Activated CD4-positive, alpha-beta T cell treated with anti-CD3 and anti-CD28 coated beads, Interleukin-2, amount 10 ng/mL, durations not matched to agents 7 days and 5 days (primary cell): ENCODE results near the gene TSPEAR. TPM values are rescaled to one million over a fixed set of nuclear protein-coding genes. Genes with fewer than 3 reads are reported as not detected.
"Not testable (repeated sequence)": the region's sequence is repeated elsewhere in the genome, so short reads cannot be mapped to it uniquely, and the experiment has no call there.

Source experiments
- CTCF ChIA-PET: fragments of 350-600 bp; sonication (Branson Sonifier 250); formaldehyde crosslinking; loops from one replicate; lab custom pipeline; 2021; ENCODE audit warnings: antibody characterized with exemption; lab: Charles Lee
- POLR2A ChIA-PET: fragments of 350-600 bp; sonication (Branson Sonifier 250); formaldehyde crosslinking; loops from one replicate; lab custom pipeline; 2021; ENCODE audit warnings: antibody characterized with exemption; lab: Charles Lee
- DNase-seq: peaks from one replicate; pipeline ENCODE4 v3.0.0-alpha.2; 2020
- H3K27ac Mint-ChIP-seq: one replicate; pipeline ENCODE4 v1.8.0; 2021; ENCODE audit warnings: mild to moderate bottlenecking, moderate library complexity, mixed read lengths
- H3K27me3 Mint-ChIP-seq: one replicate; pipeline ENCODE4 v1.8.0; 2021; ENCODE audit warnings: mixed read lengths
- H3K36me3 Mint-ChIP-seq: one replicate; pipeline ENCODE4 v1.8.0; 2021; ENCODE audit warnings: low read depth, mixed read lengths
- H3K4me1 Mint-ChIP-seq: one replicate; pipeline ENCODE4 v1.8.0; 2021; ENCODE audit warnings: mixed read lengths
- H3K4me3 Mint-ChIP-seq: one replicate; pipeline ENCODE4 v1.8.0; 2021; ENCODE audit warnings: mild to moderate bottlenecking, moderate library complexity, mixed read lengths
- H3K9me3 Mint-ChIP-seq: one replicate; pipeline ENCODE4 v1.8.0; 2021; ENCODE audit warnings: mixed read lengths
- total RNA-seq, 2 experiments: library from RNA; stranded (reverse); gene quantifications; one replicate each; pipeline ENCODE4 v1.2.3, GENCODE V29; 2021

Gene TSPEAR
- total RNA-seq, 2 experiments from 2014 or later = not detected

DNA sequence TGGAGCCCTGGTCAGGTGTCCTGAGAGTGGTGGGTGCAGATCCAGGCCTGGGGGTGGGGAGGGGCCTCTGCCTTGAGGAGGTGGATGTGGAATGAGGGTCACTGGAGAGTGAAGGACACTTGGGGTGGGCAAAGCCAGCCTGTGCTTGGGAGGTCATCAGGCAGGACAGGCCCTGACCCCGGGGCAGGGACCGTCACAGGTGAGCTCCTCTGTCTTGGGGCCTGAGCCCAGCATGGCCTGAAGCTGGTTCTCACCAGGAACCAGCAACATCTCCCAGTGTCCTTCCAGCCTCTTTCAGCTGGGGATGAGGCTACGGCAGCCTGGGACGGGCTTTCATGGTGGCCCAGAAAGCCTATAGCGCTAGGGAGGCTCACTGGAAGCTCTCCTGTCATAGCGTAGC lies 159.2 kb downstream of the TSPEAR start:
- CTCF ChIA-PET = interaction anchor here (1.2 kb wide), 1 partner anchor 11 kb away, joined by 3 read pairs; no protein-coding TSS in a partner anchor
- Mint-ChIP-seq H3K27me3 (no peaks in the 10 kb centered on the region), H3K4me3 (no peak overlapping the region), H3K36me3 (peaks cover 10% of the 10 kb centered on the region), H3K27ac (no peak overlapping the region), H3K4me1 (peaks cover 11% of the 10 kb centered on the region), H3K9me3 (peaks cover 10% of the 10 kb centered on the region)
- POLR2A ChIA-PET = no interaction called here
- DNase-seq = no peak

DNA sequence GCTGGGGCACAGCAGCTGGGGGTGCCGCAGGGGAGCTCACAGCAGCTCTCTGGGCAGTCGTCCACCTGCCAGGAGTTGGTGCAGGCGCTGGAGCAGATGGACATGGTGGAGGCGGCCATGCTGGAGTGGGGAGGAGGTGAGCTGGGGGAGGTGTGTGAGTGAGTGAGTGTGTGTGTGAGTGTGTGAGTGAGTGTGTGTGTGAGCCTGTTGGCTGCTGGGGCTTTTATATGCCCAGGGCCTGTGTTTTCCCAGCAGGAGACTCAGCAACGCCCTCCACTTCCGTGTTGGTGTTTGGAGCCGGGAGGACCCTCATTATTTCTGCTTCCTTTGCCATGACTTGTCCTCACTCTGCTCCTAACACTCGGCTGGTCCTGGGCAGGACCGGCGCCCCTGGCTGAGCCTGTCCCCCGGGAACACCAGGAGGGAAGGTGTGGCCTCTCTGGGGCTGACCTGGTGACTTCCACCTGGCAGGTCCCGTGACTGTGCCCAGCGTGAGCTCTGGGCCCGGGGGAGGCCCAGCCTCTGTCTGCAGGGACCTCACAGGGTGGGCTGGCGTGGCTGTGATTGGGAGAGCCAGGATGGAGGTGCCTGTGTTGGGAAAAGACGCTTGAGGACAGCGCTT lies 159.9 kb downstream of the TSPEAR start, which contains the start of gene KRTAP10-2:
Gene KRTAP10-2 (minus strand): TSS at position 166 of the 622 bp plus-strand sequence. CDS start 47 bp downstream, at position 119.
- Mint-ChIP-seq H3K9me3 (peaks cover 16% of the 10 kb centered on the region), H3K27ac (peak within 1 kb of the TSS; percentile 51), H3K4me1 (peaks cover 15% of the 10 kb centered on the region), H3K36me3 (peaks cover 17% of the 10 kb centered on the region), H3K4me3 (no peak within 1 kb of the TSS), H3K27me3 (no peaks in the 10 kb centered on the region)
- ChIA-PET CTCF (interaction anchor here (1.0 to 1.2 kb wide), 2 partner anchors 10 to 41 kb away, joined by 3 read pairs; no protein-coding TSS in a partner anchor), POLR2A (no interaction called here)
- DNase-seq = no peak

DNA sequence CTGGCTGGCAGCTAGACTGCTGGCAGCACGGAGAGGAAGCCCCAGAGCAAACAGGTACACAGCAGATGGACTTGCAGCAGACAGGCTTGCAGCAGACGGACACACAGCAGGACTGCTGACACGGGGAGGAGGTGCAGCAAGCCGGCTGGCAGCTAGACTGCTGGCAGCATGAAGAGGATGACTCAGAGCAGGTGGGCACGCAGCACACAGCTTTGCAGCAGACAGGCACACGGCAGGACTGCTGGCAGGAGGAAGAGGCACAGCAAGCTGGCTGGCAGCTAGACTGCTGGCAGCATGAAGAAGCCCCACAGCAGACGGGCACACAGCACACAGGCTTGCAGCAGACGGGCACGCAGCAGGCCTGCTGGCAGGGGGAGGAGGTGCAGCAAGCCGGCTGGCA lies 160.6 kb downstream of the TSPEAR start:
- H3K9me3 Mint-ChIP-seq = peaks cover 16% of the 10 kb centered on the region
- DNase-seq = no peak
- no peak overlapping the region for H3K27ac Mint-ChIP-seq
- H3K27me3 Mint-ChIP-seq = no peaks in the 10 kb centered on the region
- H3K4me3 Mint-ChIP-seq = no peak overlapping the region
- peaks cover 17% of the 10 kb centered on the region for H3K36me3 Mint-ChIP-seq
- CTCF ChIA-PET = interaction anchor here (1.0 to 1.2 kb wide), 2 partner anchors 40 to 67 kb away, joined by 3 read pairs; no protein-coding TSS in a partner anchor
- H3K4me1 Mint-ChIP-seq = peaks cover 15% of the 10 kb centered on the region
- POLR2A ChIA-PET = no interaction called here

DNA sequence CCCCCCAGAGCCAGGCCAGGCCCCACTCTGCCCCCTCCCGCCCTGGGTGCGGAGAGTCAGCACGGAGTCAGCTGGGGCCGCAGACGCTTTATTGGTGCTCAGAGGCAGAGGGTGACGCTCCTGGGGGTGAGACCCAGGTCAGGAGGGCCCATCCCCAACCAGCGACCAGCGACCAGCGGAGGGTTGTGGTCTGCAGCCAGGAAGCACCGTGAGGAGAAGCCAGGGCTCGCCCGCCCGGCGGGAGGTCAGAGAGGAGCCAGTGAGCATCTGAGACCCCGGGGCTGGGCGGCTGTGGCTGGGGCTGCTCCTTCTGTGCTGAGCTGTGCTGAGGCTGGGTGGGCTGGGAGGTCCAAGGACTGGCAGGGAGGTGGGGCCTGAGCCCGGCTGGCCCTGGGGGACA lies 161.1 kb downstream of the TSPEAR start:
- H3K4me3 Mint-ChIP-seq, DNase-seq, H3K27me3 Mint-ChIP-seq, POLR2A ChIA-PET, H3K27ac Mint-ChIP-seq: not testable (repeated sequence)
- Mint-ChIP-seq H3K36me3 (peaks cover 19% of the 10 kb centered on the region), H3K4me1 (peaks cover 15% of the 10 kb centered on the region), H3K9me3 (peaks cover 19% of the 10 kb centered on the region)
- CTCF ChIA-PET = interaction anchor here (1.0 to 1.2 kb wide), 2 partner anchors 40 to 66 kb away, joined by 3 read pairs; no protein-coding TSS in a partner anchor

DNA sequence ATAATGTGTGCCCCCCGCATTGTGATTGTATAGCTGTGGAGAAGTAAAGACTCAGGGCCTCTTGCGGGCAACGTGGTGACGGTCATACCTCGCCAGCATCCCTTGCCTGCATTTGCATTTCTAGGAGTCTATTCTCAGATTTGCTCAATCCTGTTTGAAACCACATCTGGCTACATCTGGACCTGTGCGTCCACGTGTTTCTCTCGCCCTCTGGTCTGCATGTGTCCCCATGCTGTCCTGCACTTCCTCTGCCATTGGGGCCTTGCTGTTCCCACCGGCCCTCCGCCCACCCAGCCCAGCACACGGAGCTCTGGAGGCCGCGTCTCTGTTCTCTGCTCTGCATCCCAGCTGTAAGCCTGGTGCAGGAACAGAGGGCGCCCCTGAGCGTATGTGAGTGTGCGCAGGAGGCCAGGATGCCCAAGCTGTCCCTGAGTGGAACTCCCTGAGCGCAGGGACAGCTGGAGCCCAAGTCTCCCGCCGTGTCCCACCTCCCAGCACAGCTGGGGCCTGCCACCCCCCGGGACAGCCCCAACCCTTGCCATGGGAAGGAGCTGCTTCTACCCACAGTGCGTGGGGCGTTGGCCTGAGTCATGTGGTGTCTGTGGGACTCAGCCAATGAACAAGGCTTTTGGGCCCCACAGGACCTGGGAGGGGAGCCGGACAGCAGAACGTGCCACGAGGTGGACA lies 161.7 kb downstream of the TSPEAR start:
- Mint-ChIP-seq H3K27me3 (no peaks in the 10 kb centered on the region), H3K27ac (no peak overlapping the region), H3K4me1 (peaks cover 15% of the 10 kb centered on the region), H3K9me3 (peaks cover 19% of the 10 kb centered on the region), H3K4me3 (no peak overlapping the region), H3K36me3 (peaks cover 19% of the 10 kb centered on the region)
- CTCF ChIA-PET = interaction anchor here (1.1 to 1.2 kb wide), 2 partner anchors 65 to 189 kb away, joined by 3 to 4 read pairs; no protein-coding TSS in a partner anchor
- no peak for DNase-seq
- POLR2A ChIA-PET = no interaction called here

DNA sequence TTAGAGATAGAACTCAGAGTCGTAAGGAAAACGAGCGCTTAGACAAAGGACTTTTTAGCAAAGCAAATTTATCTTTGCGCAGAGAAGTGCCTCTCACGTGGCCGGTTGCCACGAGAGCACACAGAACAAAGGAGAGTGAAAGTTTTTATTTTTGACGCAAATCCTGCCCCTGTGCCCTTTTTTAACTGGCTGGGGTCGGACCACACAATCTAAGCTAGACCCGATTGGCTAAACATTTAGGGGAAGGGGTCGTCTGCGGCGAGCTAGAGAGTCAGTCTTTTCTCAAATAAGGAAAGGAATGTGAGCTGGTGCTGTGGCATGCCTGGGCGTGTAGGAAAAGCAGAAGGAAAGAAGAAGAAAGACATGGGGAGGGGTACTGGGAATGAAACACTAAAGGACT lies 162.4 kb downstream of the TSPEAR start:
- no peak for DNase-seq
- Mint-ChIP-seq H3K4me1 (peaks cover 15% of the 10 kb centered on the region), H3K4me3 (no peak overlapping the region), H3K27me3 (no peaks in the 10 kb centered on the region), H3K9me3 (peaks cover 19% of the 10 kb centered on the region), H3K36me3 (peaks cover 19% of the 10 kb centered on the region), H3K27ac (no peak overlapping the region)
- POLR2A ChIA-PET = no interaction called here
- CTCF ChIA-PET = interaction anchor here (1.1 kb wide), 1 partner anchor 188 kb away, joined by 4 read pairs; no protein-coding TSS in a partner anchor

DNA sequence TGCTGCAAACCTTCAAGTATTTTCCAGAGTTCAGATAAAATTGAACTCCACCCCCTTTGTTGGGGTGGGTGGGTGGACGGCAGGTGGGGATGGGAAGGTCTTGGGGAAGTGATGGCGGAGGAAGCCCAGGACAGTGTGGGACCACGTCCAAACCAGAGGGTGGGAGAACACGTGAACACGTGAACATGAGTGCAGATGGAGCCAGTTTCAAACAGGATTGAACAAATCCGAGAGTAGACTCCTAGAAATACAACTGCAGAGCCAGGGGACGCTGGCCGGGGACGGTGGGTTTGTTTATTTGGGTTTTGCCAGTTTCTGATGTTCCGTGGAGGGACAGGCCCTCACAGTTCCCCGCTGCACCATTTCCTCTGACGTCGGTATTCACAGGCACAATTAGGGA lies 163.0 kb downstream of the TSPEAR start:
- Mint-ChIP-seq H3K9me3 (peaks cover 19% of the 10 kb centered on the region), H3K27me3 (no peaks in the 10 kb centered on the region), H3K4me1 (peaks cover 15% of the 10 kb centered on the region), H3K27ac (no peak overlapping the region), H3K4me3 (no peak overlapping the region), H3K36me3 (peaks cover 19% of the 10 kb centered on the region)
- DNase-seq = no peak
- ChIA-PET CTCF (interaction anchor here (1.1 kb wide), 1 partner anchor 187 kb away, joined by 4 read pairs; no protein-coding TSS in a partner anchor), POLR2A (no interaction called here)

DNA sequence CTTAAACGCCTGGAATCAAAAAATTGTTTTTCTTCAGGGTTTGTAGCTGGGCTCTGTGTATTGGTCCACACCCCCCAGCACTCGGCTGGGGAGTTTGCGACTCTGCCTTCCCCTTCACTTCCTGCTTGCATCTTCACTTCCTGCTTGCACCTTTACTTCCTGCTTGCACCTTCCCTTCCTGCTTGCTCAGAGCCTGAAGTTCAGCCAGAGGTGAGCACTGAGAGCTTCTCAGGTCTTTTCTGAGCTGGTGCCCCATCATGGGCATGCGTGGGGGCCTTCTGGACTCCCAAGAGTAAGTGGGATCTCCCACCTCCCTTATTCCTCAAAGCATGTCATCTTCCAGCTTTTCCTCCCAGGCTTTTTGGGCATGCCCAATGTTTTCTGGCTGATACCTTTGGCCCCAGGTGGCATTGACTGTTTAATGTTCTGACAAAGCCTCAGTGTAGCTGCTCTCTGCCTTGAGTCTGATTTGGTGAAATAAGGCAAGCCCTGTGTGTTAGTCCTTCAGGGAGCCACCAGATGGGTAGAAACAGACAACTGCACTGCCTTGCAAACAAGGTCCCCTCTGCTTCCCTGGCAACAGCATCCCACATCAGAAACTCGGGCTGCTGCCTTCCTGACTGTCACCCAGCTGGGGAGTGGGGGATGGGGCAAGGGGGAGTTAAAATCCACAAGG lies 163.6 kb downstream of the TSPEAR start:
- peak overlapping the region; percentile 88 for H3K27ac Mint-ChIP-seq
- peaks cover 19% of the 10 kb centered on the region for H3K9me3 Mint-ChIP-seq
- ChIA-PET POLR2A (no interaction called here), CTCF (no interaction called here)
- H3K27me3 Mint-ChIP-seq = no peaks in the 10 kb centered on the region
- peaks cover 19% of the 10 kb centered on the region for H3K36me3 Mint-ChIP-seq
- H3K4me1 Mint-ChIP-seq = peaks cover 15% of the 10 kb centered on the region
- peak overlapping the region; percentile 59 for H3K4me3 Mint-ChIP-seq
- peak; percentile 45 for DNase-seq

DNA sequence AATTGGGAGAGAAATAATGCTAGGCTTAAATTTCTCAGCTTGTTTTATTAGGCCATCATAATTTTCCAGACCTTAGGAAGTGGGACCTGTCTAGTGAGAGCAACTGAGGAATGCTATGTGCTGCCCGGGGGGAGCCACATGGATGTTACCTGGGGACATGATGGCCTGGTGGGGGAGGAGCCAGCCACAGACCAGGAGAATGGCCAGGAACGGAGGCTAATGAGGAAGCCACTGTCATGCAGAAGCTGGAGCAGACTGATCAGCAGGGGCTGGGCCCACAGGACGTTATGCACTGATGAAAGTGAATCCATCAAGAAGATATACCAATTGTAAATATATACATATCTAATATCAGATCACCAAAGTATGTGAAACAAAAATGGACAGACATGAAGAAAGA lies 166.8 kb downstream of the TSPEAR start:
- CTCF ChIA-PET = interaction anchor here (0.7 kb wide), 2 partner anchors 57 to 100 kb away, joined by 3 to 4 read pairs; no protein-coding TSS in a partner anchor
- no peak for DNase-seq

DNA sequence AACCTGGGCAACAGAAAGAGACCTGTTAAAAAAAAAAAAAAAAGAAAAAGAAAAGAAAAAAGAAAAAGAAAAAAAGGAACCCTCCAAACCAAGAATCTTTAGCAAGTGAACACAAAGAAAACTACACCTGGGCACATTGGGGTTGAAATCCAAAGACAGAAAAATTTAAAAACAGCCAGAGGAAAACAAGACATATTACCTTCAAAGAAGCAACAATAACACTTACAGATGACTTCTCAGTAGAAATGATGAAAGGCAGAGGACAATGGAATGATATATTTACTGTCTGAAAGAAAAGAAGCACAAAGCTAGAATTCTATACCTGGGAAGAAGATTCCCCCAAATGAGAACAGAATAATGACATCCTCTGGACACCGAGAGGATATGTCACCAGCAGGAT lies 168.7 kb downstream of the TSPEAR start:
- H3K36me3 Mint-ChIP-seq = peaks cover 15% of the 10 kb centered on the region
- H3K27ac Mint-ChIP-seq = no peak overlapping the region
- no peaks in the 10 kb centered on the region for H3K27me3 Mint-ChIP-seq
- H3K4me1 Mint-ChIP-seq = peaks cover 10% of the 10 kb centered on the region
- no peak for DNase-seq
- H3K9me3 Mint-ChIP-seq = peaks cover 22% of the 10 kb centered on the region
- ChIA-PET CTCF (no interaction called here), POLR2A (no interaction called here)
- H3K4me3 Mint-ChIP-seq = no peak overlapping the region

More for the DNA sequence above, 166.8 kb downstream of the TSPEAR start:
- Mint-ChIP-seq H3K36me3 (peaks cover 19% of the 10 kb centered on the region), H3K9me3 (peaks cover 25% of the 10 kb centered on the region), H3K27me3 (no peaks in the 10 kb centered on the region), H3K4me1 (peaks cover 15% of the 10 kb centered on the region), H3K27ac (no peak overlapping the region), H3K4me3 (no peak overlapping the region)
- POLR2A ChIA-PET = no interaction called here

DNA sequence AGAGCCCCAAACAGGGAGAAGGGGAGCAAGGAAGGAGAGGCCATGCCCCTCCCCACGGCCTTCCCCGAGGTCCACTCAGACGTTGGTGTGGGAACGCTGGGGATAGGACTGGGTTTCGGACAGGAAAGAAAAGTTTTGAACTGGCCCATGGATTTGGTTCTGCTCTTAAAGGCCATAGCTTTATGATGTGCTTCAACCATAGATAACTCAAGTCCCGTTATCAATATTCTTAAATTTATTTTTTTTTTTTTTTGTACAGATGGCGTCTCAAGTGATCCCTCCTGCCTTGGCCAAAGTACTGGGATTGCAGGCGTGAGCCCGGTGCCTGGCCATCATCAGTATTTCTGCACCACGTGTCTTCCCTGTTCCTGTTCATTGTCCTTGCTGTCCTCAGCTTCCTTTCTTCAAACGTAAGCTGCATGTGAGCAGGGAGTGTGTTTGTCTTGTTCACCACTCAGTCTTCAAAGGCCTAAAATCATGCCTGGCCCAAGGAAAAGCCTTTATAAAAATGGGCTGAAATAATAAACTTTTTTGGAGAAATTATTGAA lies 170.6 kb downstream of the TSPEAR start:
- CTCF ChIA-PET = interaction anchor here (0.6 to 1.7 kb wide), 3 partner anchors 9 to 21 kb away, joined by 3 to 4 read pairs (median 3); partner anchors contain the start of gene KRTAP10-2
- peaks cover 2% of the 10 kb centered on the region for H3K36me3 Mint-ChIP-seq
- POLR2A ChIA-PET = no interaction called here
- H3K27ac Mint-ChIP-seq = no peak overlapping the region
- DNase-seq = no peak
- H3K27me3 Mint-ChIP-seq = no peaks in the 10 kb centered on the region
- H3K4me1 Mint-ChIP-seq = no peaks in the 10 kb centered on the region
- no peak overlapping the region for H3K4me3 Mint-ChIP-seq
- peaks cover 9% of the 10 kb centered on the region for H3K9me3 Mint-ChIP-seq

DNA sequence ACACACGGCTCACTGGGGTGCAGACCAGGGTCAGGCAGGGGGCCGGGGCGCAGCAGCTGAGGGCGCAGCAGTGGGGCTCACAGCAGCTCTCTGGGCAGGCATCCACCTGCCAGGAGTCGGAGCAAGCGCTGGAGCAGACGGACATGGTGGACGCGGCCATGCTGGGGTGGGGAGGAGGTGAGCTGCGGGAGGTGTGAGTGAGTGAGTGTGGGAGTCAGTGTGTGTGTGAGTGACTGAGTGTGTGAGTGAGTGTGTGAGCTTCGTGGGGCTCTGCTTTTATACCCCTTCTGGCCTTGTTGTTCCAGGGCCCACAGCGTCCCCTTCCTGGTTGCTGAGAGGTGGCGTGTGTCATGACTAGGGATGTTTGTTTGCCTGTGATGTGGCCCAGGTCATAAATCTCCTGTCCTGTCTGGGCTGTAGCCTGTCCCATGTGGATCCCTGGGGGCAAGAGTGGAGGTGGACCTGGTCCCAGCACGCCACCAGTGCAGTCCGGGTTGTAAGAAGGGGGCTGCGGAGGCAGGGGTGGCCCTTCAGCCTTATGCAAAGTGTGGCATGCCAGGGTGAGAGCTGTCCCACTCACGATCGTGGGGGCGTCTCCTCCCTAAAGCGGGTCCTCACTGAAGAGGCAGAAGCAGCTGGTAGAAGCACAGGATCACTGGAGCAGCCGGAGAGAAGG lies 171.2 kb downstream of the TSPEAR start, which contains the start of gene KRTAP10-1:
Gene KRTAP10-1 (minus strand): TSS at position 205 of the 676 bp plus-strand sequence. CDS start 45 bp downstream, at position 160.
- DNase-seq = no peak
- H3K4me3 Mint-ChIP-seq = no peak within 1 kb of the TSS
- CTCF ChIA-PET = interaction anchor here (0.6 to 1.0 kb wide), 2 partner anchors 8 to 20 kb away, joined by 3 to 4 read pairs; no protein-coding TSS in a partner anchor
- H3K36me3 Mint-ChIP-seq = no peaks in the 10 kb centered on the region
- H3K4me1 Mint-ChIP-seq = no peaks in the 10 kb centered on the region
- peaks cover 6% of the 10 kb centered on the region for H3K9me3 Mint-ChIP-seq
- H3K27me3 Mint-ChIP-seq = no peaks in the 10 kb centered on the region
- POLR2A ChIA-PET = no interaction called here
- no peak within 1 kb of the TSS for H3K27ac Mint-ChIP-seq
